ENCODE results near the gene C1orf146. TPM values are rescaled to one million over a fixed set of nuclear protein-coding genes. Genes with fewer than 3 reads are reported as not detected.

The C1orf146 gene
- total and polyA plus RNA-seq, 4 donors, result not detected

- no peak for DNase-seq (ENCODE audit: low spot score)
- Histone ChIP-seq H3K27me3 (ENCODE audit: control insufficient read depth in 4 of 4, insufficient read depth in 4 of 4, low read length in 3 of 4) (no peaks in the 10 kb centered on the region), H3K27ac (ENCODE audit: low read depth in 1 of 2, low read length in 2 of 2) (no peak overlapping the region), H3K4me3 (ENCODE audit: low read depth in 1 of 3, low read length in 3 of 3) (no peak overlapping the region), H3K36me3 (ENCODE audit: control insufficient read depth in 4 of 4, insufficient read depth in 3 of 4, low read depth in 1 of 4, low read length in 3 of 4) (peaks cover 0 to 6% (median 2%) of the 10 kb centered on the region in 4 donors), H3K4me1 (ENCODE audit: control insufficient read depth in 4 of 4, insufficient read depth in 4 of 4, low read length in 3 of 4) (no peaks in the 10 kb centered on the region), H3K9me3 (ENCODE audit: control insufficient read depth in 4 of 4, low read length in 3 of 4) (no peaks in the 10 kb centered on the region), H3K9ac (ENCODE audit: low read depth in 1 of 2, low read length in 2 of 2) (no peak overlapping the region)
- 97% methylated on average over 1 of the region's 1 CpG for whole genome bisulfite sequencing
- TF ChIP-seq HNF4G (IDR thresholded peaks at IDR 0.05) (no peak), RXRA (IDR thresholded peaks at IDR 0.05) (no peak), MAX (IDR thresholded peaks at IDR 0.05) (no peak), TAF1 (conservative IDR thresholded peaks at IDR 0.05) (no peak), GABPA (IDR thresholded peaks at IDR 0.05 in 1 of 2, conservative IDR thresholded peaks at IDR 0.05 in 1 of 2) (no peak), EGR1 (IDR thresholded peaks at IDR 0.05; ENCODE audit: low read depth in 2 of 2) (no peak), HNF4A (conservative IDR thresholded peaks at IDR 0.05) (no peak), ATF3 (IDR thresholded peaks at IDR 0.05) (no peak), SP1 (IDR thresholded peaks at IDR 0.05) (no peak)
- TF ChIP-seq, protein P1, sequence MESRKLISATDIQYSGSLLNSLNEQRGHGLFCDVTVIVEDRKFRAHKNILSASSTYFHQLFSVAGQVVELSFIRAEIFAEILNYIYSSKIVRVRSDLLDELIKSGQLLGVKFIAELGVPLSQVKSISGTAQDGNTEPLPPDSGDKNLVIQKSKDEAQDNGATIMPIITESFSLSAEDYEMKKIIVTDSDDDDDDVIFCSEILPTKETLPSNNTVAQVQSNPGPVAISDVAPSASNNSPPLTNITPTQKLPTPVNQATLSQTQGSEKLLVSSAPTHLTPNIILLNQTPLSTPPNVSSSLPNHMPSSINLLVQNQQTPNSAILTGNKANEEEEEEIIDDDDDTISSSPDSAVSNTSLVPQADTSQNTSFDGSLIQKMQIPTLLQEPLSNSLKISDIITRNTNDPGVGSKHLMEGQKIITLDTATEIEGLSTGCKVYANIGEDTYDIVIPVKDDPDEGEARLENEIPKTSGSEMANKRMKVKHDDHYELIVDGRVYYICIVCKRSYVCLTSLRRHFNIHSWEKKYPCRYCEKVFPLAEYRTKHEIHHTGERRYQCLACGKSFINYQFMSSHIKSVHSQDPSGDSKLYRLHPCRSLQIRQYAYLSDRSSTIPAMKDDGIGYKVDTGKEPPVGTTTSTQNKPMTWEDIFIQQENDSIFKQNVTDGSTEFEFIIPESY (IDR thresholded peaks at IDR 0.05), result no peak
These were observed 57.2 kb downstream of the C1orf146 start for GRCh38 chr1:92274939-92275338.

DNA sequence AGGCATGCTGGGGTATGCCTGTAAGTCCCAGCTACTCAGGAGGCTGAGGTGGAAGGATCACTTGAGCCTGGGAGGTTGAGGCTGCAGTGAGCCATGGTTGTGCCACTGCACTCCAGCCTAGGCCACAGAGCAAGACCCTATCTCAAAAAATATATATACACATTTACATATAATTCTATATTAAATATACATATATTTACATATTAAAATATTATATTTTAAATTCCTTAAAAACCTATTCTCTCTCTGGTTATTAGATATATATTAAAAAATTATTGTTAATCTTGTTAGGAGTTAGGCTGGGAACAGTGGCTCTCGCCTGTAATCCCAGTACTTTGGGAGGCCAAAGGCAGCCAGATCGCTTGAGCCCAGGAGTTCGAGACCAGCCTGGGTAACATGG is 58.4 kb downstream of the C1orf146 start:
- H3K27me3 ChIP-seq (ENCODE audit: control insufficient read depth in 4 of 4, insufficient read depth in 4 of 4, low read length in 3 of 4), result no peaks in the 10 kb centered on the region
- H3K4me1 ChIP-seq (ENCODE audit: control insufficient read depth in 4 of 4, insufficient read depth in 4 of 4, low read length in 3 of 4), result no peaks in the 10 kb centered on the region
- H3K27ac ChIP-seq (ENCODE audit: low read depth in 1 of 2, low read length in 2 of 2), result no peak overlapping the region
- no peak overlapping the region for H3K4me3 ChIP-seq (ENCODE audit: low read depth in 1 of 3, low read length in 3 of 3)
- peaks cover 0 to 4% (median 3%) of the 10 kb centered on the region in 4 donors for H3K36me3 ChIP-seq (ENCODE audit: control insufficient read depth in 4 of 4, insufficient read depth in 3 of 4, low read depth in 1 of 4, low read length in 3 of 4)
- TF ChIP-seq HNF4G (IDR thresholded peaks at IDR 0.05) (no peak), FOXA2 (IDR thresholded peaks at IDR 0.05) (no peak), SP1 (IDR thresholded peaks at IDR 0.05) (no peak), FOXA1 (IDR thresholded peaks at IDR 0.05) (no peak), GABPA (IDR thresholded peaks at IDR 0.05 in 1 of 2, conservative IDR thresholded peaks at IDR 0.05 in 1 of 2) (no peak), MAX (IDR thresholded peaks at IDR 0.05) (no peak), TAF1 (conservative IDR thresholded peaks at IDR 0.05) (no peak), RAD21 (IDR thresholded peaks at IDR 0.05) (no peak), HNF4A (conservative IDR thresholded peaks at IDR 0.05) (no peak), ATF3 (IDR thresholded peaks at IDR 0.05) (no peak), EGR1 (IDR thresholded peaks at IDR 0.05; ENCODE audit: low read depth in 2 of 2) (no peak), JUND (IDR thresholded peaks at IDR 0.05) (no peak), NR2F2 (IDR thresholded peaks at IDR 0.05) (no peak), YY1 (IDR thresholded peaks at IDR 0.05) (no peak)
- TF ChIP-seq, protein P2, sequence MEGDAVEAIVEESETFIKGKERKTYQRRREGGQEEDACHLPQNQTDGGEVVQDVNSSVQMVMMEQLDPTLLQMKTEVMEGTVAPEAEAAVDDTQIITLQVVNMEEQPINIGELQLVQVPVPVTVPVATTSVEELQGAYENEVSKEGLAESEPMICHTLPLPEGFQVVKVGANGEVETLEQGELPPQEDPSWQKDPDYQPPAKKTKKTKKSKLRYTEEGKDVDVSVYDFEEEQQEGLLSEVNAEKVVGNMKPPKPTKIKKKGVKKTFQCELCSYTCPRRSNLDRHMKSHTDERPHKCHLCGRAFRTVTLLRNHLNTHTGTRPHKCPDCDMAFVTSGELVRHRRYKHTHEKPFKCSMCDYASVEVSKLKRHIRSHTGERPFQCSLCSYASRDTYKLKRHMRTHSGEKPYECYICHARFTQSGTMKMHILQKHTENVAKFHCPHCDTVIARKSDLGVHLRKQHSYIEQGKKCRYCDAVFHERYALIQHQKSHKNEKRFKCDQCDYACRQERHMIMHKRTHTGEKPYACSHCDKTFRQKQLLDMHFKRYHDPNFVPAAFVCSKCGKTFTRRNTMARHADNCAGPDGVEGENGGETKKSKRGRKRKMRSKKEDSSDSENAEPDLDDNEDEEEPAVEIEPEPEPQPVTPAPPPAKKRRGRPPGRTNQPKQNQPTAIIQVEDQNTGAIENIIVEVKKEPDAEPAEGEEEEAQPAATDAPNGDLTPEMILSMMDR (IDR thresholded peaks at IDR 0.05; ENCODE audit: low read depth, low read length, missing input control), result no peak
- TF ChIP-seq, protein P3, sequence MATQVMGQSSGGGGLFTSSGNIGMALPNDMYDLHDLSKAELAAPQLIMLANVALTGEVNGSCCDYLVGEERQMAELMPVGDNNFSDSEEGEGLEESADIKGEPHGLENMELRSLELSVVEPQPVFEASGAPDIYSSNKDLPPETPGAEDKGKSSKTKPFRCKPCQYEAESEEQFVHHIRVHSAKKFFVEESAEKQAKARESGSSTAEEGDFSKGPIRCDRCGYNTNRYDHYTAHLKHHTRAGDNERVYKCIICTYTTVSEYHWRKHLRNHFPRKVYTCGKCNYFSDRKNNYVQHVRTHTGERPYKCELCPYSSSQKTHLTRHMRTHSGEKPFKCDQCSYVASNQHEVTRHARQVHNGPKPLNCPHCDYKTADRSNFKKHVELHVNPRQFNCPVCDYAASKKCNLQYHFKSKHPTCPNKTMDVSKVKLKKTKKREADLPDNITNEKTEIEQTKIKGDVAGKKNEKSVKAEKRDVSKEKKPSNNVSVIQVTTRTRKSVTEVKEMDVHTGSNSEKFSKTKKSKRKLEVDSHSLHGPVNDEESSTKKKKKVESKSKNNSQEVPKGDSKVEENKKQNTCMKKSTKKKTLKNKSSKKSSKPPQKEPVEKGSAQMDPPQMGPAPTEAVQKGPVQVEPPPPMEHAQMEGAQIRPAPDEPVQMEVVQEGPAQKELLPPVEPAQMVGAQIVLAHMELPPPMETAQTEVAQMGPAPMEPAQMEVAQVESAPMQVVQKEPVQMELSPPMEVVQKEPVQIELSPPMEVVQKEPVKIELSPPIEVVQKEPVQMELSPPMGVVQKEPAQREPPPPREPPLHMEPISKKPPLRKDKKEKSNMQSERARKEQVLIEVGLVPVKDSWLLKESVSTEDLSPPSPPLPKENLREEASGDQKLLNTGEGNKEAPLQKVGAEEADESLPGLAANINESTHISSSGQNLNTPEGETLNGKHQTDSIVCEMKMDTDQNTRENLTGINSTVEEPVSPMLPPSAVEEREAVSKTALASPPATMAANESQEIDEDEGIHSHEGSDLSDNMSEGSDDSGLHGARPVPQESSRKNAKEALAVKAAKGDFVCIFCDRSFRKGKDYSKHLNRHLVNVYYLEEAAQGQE (IDR thresholded peaks at IDR 0.05), result no peak
- TF ChIP-seq, protein P1 (IDR thresholded peaks at IDR 0.05), result no peak
- H3K9me3 ChIP-seq (ENCODE audit: control insufficient read depth in 4 of 4, low read length in 3 of 4), result no peaks in the 10 kb centered on the region
- no peak overlapping the region for H3K9ac ChIP-seq (ENCODE audit: low read depth in 1 of 2, low read length in 2 of 2)
- no peak for DNase-seq (ENCODE audit: low spot score)
- 98% methylated on average over 3 of the region's 3 CpGs for WGBS
